AG10803 (cell line): ENCODE results near the gene PRKAG2.

ENCODE experiments used
- DNase-seq: peaks from one replicate; pipeline ENCODE4 v3.0.0; 2010; ENCODE audit warnings: low read depth
- H3K4me3 ChIP-seq: 2 replicates; pipeline ENCODE4 v1.5.1; 2011; ENCODE audit warnings: mild to moderate bottlenecking, low read length, control low read depth
- TF ChIP-seq, protein P1 (sequence below): conservative IDR thresholded peaks from 2 replicates; pipeline ENCODE4 v1.5.1; 2011; ENCODE audit warnings: mild to moderate bottlenecking, low read length, control low read depth, inconsistent platforms

The PRKAG2 gene

GRCh38 chr7:151819866-151820265 is 57.0 kb downstream of the PRKAG2 start:
- H3K4me3 ChIP-seq, result no peak overlapping the region
- TF ChIP-seq, protein P1, sequence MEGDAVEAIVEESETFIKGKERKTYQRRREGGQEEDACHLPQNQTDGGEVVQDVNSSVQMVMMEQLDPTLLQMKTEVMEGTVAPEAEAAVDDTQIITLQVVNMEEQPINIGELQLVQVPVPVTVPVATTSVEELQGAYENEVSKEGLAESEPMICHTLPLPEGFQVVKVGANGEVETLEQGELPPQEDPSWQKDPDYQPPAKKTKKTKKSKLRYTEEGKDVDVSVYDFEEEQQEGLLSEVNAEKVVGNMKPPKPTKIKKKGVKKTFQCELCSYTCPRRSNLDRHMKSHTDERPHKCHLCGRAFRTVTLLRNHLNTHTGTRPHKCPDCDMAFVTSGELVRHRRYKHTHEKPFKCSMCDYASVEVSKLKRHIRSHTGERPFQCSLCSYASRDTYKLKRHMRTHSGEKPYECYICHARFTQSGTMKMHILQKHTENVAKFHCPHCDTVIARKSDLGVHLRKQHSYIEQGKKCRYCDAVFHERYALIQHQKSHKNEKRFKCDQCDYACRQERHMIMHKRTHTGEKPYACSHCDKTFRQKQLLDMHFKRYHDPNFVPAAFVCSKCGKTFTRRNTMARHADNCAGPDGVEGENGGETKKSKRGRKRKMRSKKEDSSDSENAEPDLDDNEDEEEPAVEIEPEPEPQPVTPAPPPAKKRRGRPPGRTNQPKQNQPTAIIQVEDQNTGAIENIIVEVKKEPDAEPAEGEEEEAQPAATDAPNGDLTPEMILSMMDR, result no peak
- no peak for DNase-seq

- no peak for DNase-seq
- TF ChIP-seq, protein P1, result no peak
Observed at GRCh38 chr7:151818674-151819519, 58.0 kb downstream of the PRKAG2 start.

DNA sequence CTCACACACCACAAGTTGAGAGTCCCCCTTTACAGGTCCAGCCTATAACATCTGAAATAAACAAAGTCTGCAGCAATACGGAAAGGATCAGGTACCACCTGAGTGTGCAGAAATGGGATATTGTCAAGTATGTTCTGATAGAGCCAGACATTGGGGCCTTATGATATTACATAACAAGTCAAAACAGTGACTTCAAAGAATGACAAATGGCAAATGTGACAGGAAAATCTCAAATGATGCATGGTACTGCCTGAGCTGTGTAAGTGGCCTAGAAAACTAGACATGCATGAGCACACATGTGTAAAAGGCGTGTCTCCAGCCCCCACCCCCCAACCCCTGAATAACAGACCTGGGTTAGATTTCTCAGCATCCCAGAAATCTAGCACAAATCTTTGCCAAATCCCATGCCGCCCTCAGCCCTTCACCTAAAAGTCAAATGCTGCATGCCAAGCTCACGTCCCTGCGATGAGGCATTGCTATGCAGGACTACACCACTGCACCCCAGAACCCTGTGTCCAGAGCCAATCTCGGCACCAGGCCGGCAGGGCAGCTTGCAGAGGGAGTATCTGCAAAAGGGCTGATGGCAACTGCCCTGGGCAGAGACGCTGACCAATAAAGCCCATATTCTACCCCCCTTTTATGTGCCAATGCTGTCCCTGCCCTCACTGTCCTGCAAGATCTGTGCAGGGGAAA is 58.8 kb downstream of the PRKAG2 start:
- TF ChIP-seq, protein P1, result no peak
- H3K4me3 ChIP-seq, result no peak overlapping the region
- no peak for DNase-seq

More at GRCh38 chr7:151818674-151819519, 58.0 kb downstream of the PRKAG2 start:
- no peak overlapping the region for H3K4me3 ChIP-seq

- TF ChIP-seq, protein P1, result no peak
- DNase-seq, result no peak
- H3K4me3 ChIP-seq, result no peak overlapping the region
Observed at GRCh38 chr7:151817315-151817690, 59.6 kb downstream of the PRKAG2 start.

- DNase-seq, result no peak
- TF ChIP-seq, protein P1, result no peak
- no peak overlapping the region for H3K4me3 ChIP-seq
Observed at GRCh38 chr7:151816562-151817314, 60.2 kb downstream of the PRKAG2 start.

DNA sequence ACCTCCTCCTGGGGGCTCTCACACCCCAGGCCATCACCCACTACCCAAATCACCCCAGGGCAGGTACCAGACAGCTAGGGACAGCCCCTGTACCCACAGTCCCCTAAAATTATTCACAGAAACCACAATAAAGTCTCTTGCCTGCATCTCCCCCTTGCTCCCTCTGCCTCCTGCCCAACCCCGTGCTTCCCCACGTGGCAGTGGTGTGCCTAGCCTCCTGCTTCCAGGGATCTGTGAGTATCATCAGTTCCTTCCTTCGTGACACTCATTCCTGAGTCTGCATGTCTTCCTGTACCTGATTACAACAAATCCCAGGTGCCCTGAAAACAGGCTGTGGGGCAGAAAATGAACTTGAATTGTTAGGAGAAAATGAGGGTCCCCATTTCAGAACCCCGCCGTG is 61.5 kb downstream of the PRKAG2 start:
- TF ChIP-seq, protein P1, result no peak
- no peak for DNase-seq
- H3K4me3 ChIP-seq, result no peak overlapping the region
